ENCODE measurements around the gene GPT2.

Gene GPT2

GRCh38 chr16:46885960-46886763, 2.0 kb downstream of the GPT2 start:
- no peak for TF ChIP-seq CTCF (IDR thresholded peaks at IDR 0.05; ENCODE audit: low read depth, low read length)
- no peak overlapping the region; the same call in 1 of the 2 replicates for H3K4me3 ChIP-seq (ENCODE audit: low read depth, low read length)

- no peak overlapping the region for H3K4me3 ChIP-seq (ENCODE audit: low read depth, low read length)
- no peak for TF ChIP-seq CTCF (IDR thresholded peaks at IDR 0.05; ENCODE audit: low read depth, low read length)
These were observed 2.8 kb downstream of the GPT2 start for GRCh38 chr16:46886764-46887523.

- TF ChIP-seq CTCF (IDR thresholded peaks at IDR 0.05; ENCODE audit: low read depth, low read length), result no peak
These were observed 3.3 kb downstream of the GPT2 start for GRCh38 chr16:46887524-46887854.

GRCh38 chr16:46889245-46889941, 5.2 kb downstream of the GPT2 start:
- TF ChIP-seq CTCF (IDR thresholded peaks at IDR 0.05; ENCODE audit: low read depth, low read length), result no peak
- H3K4me3 ChIP-seq (ENCODE audit: low read depth, low read length), result no peak overlapping the region

More at GRCh38 chr16:46887524-46887854, 3.3 kb downstream of the GPT2 start:
- H3K4me3 ChIP-seq (ENCODE audit: low read depth, low read length), result no peak overlapping the region

GRCh38 chr16:46889942-46890300, 5.8 kb downstream of the GPT2 start:
- no peak for TF ChIP-seq CTCF (IDR thresholded peaks at IDR 0.05; ENCODE audit: low read depth, low read length)
- no peak overlapping the region for H3K4me3 ChIP-seq (ENCODE audit: low read depth, low read length)

GRCh38 chr16:46891910-46892309, 7.7 kb downstream of the GPT2 start:
- no peak for TF ChIP-seq CTCF (IDR thresholded peaks at IDR 0.05; ENCODE audit: low read depth, low read length)
- H3K4me3 ChIP-seq (ENCODE audit: low read depth, low read length), result no peak overlapping the region
